ENCODE data around the gene STK11.

The STK11 gene

DNA sequence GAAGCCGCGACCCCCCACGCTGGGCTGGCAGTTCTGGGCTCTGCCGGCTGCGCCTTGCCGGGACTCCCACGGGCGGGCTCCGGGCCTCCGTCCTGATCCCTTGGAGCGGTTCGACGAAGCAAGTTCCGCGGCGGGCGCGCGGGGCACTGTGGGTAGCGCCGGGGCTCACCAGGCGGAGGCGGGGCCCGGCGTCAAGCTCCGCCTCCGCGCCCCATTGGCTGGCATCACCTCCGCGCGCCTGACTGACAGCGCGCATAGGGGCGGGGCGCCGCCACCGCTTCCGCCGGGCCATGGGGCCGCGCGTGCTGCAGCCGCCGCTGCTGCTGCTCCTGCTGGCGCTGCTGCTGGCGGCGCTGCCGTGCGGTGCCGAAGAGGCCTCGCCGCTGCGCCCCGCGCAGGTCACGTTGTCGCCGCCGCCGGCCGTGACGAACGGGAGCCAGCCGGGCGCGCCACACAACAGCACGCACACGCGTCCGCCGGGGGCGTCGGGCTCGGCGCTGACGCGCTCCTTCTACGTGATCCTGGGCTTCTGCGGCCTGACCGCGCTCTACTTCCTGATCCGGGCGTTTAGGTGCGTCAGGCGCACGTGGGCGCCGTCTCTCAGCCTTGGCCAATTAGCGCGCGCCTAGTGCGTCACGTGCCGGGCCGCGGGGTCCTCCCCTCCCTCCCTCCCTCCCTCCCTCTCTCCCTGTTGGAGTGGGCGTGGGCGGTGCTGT, 69.8 kb downstream of the STK11 start, which contains the start of gene FAM174C:
FAM174C (plus strand) TSS at position 271 of the 716 bp plus-strand sequence; CDS start at position 291, 20 bp downstream.
- DNase-seq: peak; percentile 92 to 95 (median 94)

DNA sequence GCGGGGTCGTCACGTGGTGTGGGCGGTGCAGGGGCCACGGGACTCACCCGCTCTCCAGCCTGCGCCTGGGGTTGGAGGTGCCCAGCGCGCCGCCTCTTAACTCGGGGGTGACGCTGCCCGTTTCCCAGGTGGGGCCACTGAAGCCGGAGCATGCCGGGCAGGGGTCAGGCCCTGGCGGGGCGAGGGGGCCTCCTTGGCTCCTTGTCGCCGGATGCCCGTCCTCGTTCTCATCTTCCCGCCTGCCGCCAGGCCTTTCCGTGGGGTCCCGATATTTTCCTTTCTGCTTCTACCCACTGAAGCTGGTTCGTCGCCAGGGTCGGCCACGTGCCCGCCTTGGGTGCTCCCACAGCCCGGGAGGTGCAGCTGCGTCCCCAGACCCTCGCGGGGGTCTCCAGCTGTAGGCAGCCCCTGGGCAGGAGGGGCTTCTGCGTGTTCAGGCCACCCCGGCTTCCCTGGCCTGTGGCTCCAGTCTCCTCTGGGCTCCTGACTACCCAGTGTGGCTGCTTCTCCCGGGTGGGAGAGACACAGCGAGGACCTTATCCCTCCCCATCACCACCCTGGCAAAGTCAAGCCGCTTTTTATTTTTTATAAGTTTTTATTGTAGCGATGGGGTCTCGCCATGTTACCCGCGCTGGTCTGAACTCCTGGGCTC, 70.5 kb downstream of the STK11 start:
- no peak for DNase-seq

DNA sequence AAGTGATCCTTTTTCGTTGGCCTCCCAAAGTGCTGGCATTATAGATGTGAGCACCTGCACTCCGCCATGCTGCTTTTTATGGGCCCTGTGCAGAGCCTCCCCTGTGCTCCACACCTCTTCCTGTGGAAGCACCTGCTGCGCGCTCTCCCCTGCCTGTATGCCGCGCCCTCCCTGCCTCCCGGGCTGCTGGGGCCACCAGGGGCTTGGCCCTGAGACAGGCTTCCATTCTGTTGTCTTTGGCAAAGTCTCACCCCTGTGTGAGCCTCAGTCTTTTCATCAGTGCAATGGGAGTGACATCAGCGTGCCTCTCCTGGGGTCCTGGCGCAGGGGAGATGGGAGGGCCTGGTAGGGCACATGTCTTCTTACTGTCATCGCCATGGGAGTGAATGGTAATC, 71.0 kb downstream of the STK11 start:
- no peak for DNase-seq

DNA sequence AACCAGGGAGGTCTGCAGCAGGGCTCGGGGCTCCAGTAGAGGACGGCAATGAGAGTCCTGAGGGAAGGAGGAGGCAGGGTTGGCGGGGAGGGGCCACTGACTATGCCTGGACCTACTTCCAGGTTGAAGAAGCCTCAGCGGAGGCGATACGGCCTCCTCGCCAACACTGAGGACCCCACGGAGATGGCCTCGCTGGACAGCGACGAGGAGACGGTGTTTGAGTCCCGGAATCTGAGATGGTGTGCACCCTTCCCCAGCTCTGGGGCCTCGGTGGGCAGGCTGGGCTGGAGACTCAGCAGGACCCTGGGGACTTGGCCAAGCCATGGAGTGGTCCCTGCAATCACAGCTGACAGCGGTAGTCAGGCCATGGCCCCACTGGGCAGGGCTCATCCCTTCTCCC, 71.5 kb downstream of the STK11 start:
- DNase-seq: no peak
